Measurements from ENCODE around the gene LCMT1. TPM values are rescaled to one million over a fixed set of nuclear protein-coding genes. Genes with fewer than 3 reads are reported as not detected.

The LCMT1 gene
- 35.6 and 56.3 TPM in 2 replicates for total RNA-seq

GRCh38 chr16:25111403-25112166, at the start of gene LCMT1:
TSS of gene LCMT1 (plus strand) at chr16:25111742. CDS start at chr16:25111884, 142 bp downstream.

Other genes with a start within 250 kb of the LCMT1 start
- 18.5 and 36.1 TPM in 2 replicates for gene ARHGAP17, start 96.4 kb upstream of the LCMT1 start, total RNA-seq
- not detected in 2 replicates for gene AQP8, start 105.2 kb downstream of the LCMT1 start, total RNA-seq
- gene ZKSCAN2, start 146.1 kb downstream of the LCMT1 start, total RNA-seq: 2.6 and 3.0 TPM in 2 replicates

Measured in aortic smooth muscle cell (primary cell).